K562 (cell line): ENCODE data around the gene SLC39A13. TPM values are rescaled to one million over a fixed set of nuclear protein-coding genes. Genes with fewer than 3 reads are reported as not detected.

Experiments
- ATAC-seq: fragments of 200-7000 bp; cut with Tn5 transposase; 3 replicates; pipeline ENCODE4 v1.9.1; 2020; ENCODE audit warnings: moderate library complexity
- BruUV-seq: library from RNA; stranded (reverse); fragments of 400-500 nt; replicated peaks from 2 replicates; lab custom pipeline; 2021; lab: Mats Ljungman, UMichigan
- CTCF ChIA-PET: fragments of 300-600 bp; formaldehyde crosslinking; extraction: SDS; loops from one replicate; lab custom pipeline; 2021; ENCODE audit warnings: low intra/inter-chr PET ratio; lab: Yijun Ruan, JAX
- POLR2A ChIA-PET: fragments of 300-600, 350-650 bp; sonication (Branson Sonifier 250); formaldehyde crosslinking; extraction: SDS; loops from one replicate; lab custom pipeline; 2021; ENCODE audit warnings: antibody characterized with exemption, inconsistent platforms; lab: Yijun Ruan, JAX
- DNase-seq, 4 experiments: peaks; one replicate each; pipeline versions ENCODE4 v3.0.0 to v3.0.0-alpha.2; 2011 to 2018; ENCODE audit warnings: low spot score in 3 of 4, mixed read lengths in 3 of 4; ENCODE audit errors: extremely low read depth in 1 of 4
- FAIRE-seq: peaks from 2 replicates; lab custom pipeline; 2011; peaks lifted over from hg19 to GRCh38; lab: Jason Lieb, UNC
- H2AFZ ChIP-seq: 2 replicates; pipeline ENCODE4 v1.6.0; 2011; ENCODE audit warnings: low read depth, low read length, control low read depth, inconsistent platforms
- H3K27ac ChIP-seq: fragments of 200-600 bp; 3 replicates; pipeline ENCODE4 v1.8.0; 2011; ENCODE audit warnings: low read depth, mild to moderate bottlenecking, control low read depth, inconsistent platforms, low read length, moderate library complexity, mixed read lengths; ENCODE audit errors: extremely low read depth
- H3K27me3 ChIP-seq, 2 experiments: fragments of 300-600 bp in 1 of 2; 2 replicates in 1 of 2; 3 replicates in 1 of 2; pipeline versions ENCODE4 v1.6.0 to v1.8.0; 2011; ENCODE audit warnings: inconsistent platforms in 2 of 2, low read length in 2 of 2, mild to moderate bottlenecking in 1 of 2, mixed read lengths in 1 of 2, moderate library complexity in 1 of 2; ENCODE audit not compliant: control insufficient read depth in 2 of 2, insufficient read depth in 2 of 2
- H3K36me3 ChIP-seq: fragments of 300-600 bp; 3 replicates; pipeline ENCODE4 v1.8.0; 2011; ENCODE audit warnings: mild to moderate bottlenecking, low read length, inconsistent platforms; ENCODE audit not compliant: control insufficient read depth, insufficient read depth
- H3K4me1 ChIP-seq, 2 experiments: fragments of 200-600 bp in 1 of 2; replicated peaks in 1 of 2; 2 replicates in 1 of 2; 3 replicates in 1 of 2; pipeline versions ENCODE4 v1.5.1 to v1.8.0; 2011; ENCODE audit warnings: inconsistent platforms in 2 of 2, low read length in 2 of 2, mild to moderate bottlenecking in 1 of 2, mixed read lengths in 1 of 2, moderate library complexity in 1 of 2; ENCODE audit not compliant: control insufficient read depth in 2 of 2, insufficient read depth in 2 of 2
- H3K4me2 ChIP-seq: 2 replicates; pipeline ENCODE4 v1.6.1; 2011; ENCODE audit warnings: low read length, control low read depth, inconsistent platforms, mixed read lengths; ENCODE audit not compliant: insufficient read depth
- H3K4me3 ChIP-seq: fragments of 200-600 bp; sonication (generic), shearing (Covaris generic); 2 replicates; pipeline ENCODE4 v1.5.1; 2016; ENCODE audit warnings: control low read depth, inconsistent platforms
- H3K79me2 ChIP-seq: fragments of 200-600 bp; 3 replicates; pipeline ENCODE4 v1.8.0; 2011; ENCODE audit warnings: low read length, inconsistent platforms; ENCODE audit not compliant: control insufficient read depth, insufficient read depth
- H3K9ac ChIP-seq, 2 experiments: 2 replicates each; pipeline versions ENCODE4 v1.6.0 to v1.6.1; 2011; ENCODE audit warnings: low read depth in 2 of 2, low read length in 2 of 2, control low read depth in 1 of 2, inconsistent platforms in 1 of 2, mild to moderate bottlenecking in 1 of 2, mixed read lengths in 1 of 2; ENCODE audit not compliant: insufficient read depth in 1 of 2
- H3K9me1 ChIP-seq: one replicate; pipeline ENCODE4 v1.6.0; 2011; ENCODE audit warnings: inconsistent platforms, mild to moderate bottlenecking, low read length, moderate library complexity; ENCODE audit not compliant: control insufficient read depth, insufficient read depth
- H3K9me3 ChIP-seq: replicated peaks from 2 replicates; pipeline ENCODE4 v1.5.1; 2011; ENCODE audit warnings: low read depth, low read length, inconsistent platforms; ENCODE audit not compliant: control insufficient read depth, insufficient read depth
- H4K20me1 ChIP-seq: replicated peaks from 2 replicates; pipeline ENCODE4 v1.6.1; 2011; ENCODE audit warnings: low read length, inconsistent platforms, mixed read lengths; ENCODE audit not compliant: control insufficient read depth, insufficient read depth
- BCL6 ChIP-seq: fragments of 250-450 bp; sonication (Bioruptor Pico); IDR thresholded peaks from 2 replicates; pipeline ENCODE4 v1.4.0; 2020
- CAMTA2 ChIP-seq: fragments of 250-450 bp; sonication (Bioruptor Pico); conservative IDR thresholded peaks from 2 replicates; pipeline ENCODE4 v1.5.1; 2022
- ELF2 ChIP-seq: fragments of 250-450 bp; sonication (Bioruptor Pico); IDR thresholded peaks from 2 replicates; pipeline ENCODE4 v1.5.0; 2021; ENCODE audit warnings: mild to moderate bottlenecking
- KDM1A ChIP-seq, 2 experiments: fragments of 450-650 bp; IDR thresholded peaks; 2 replicates each; pipeline ENCODE4 v1.6.1; 2016; ENCODE audit warnings: mild to moderate bottlenecking in 2 of 2
- NCOA2 ChIP-seq, 2 experiments: fragments of 450-650 bp; IDR thresholded peaks; 2 replicates each; pipeline ENCODE4 v1.6.1; 2018; ENCODE audit warnings: mild to moderate bottlenecking in 2 of 2, moderate library complexity in 1 of 2; ENCODE audit not compliant: partially characterized antibody in 2 of 2
- PML ChIP-seq: IDR thresholded peaks from 2 replicates; pipeline ENCODE4 v1.6.1; 2012; ENCODE audit warnings: low read length, inconsistent platforms
- POLR3G ChIP-seq: IDR thresholded peaks from 2 replicates; pipeline ENCODE4 v1.6.1; 2011; ENCODE audit not compliant: insufficient read length, insufficient replicate concordance; ENCODE audit errors: extremely low read depth
- PRMT5 ChIP-seq: sonication (generic); formaldehyde crosslinking; IDR thresholded peaks from 2 replicates; pipeline ENCODE4 v1.5.0; 2020; ENCODE audit warnings: missing genetic modification reagents
- SAP30 ChIP-seq: fragments of 200-600 bp; sonication (generic); IDR thresholded peaks from 2 replicates; pipeline ENCODE4 v1.6.1; 2012; ENCODE audit warnings: borderline replicate concordance, low read depth, mild to moderate bottlenecking, moderate library complexity, low read length, control low read depth, inconsistent platforms; ENCODE audit not compliant: insufficient read depth, poor library complexity, severe bottlenecking
- SMARCB1 ChIP-seq: IDR thresholded peaks from 2 replicates; pipeline ENCODE4 v1.6.1; 2011; ENCODE audit warnings: improper control_type of control experiment, low read depth; ENCODE audit not compliant: insufficient read length
- TFAP4 ChIP-seq: sonication (generic); formaldehyde crosslinking; IDR thresholded peaks from 2 replicates; pipeline ENCODE4 v1.8.0; 2022; ENCODE audit warnings: missing genetic modification reagents, mild to moderate bottlenecking, moderate library complexity, borderline replicate concordance
- TRIM24 ChIP-seq, 2 experiments: fragments of 450-650 bp; IDR thresholded peaks; 2 replicates each; pipeline ENCODE4 v1.6.1; 2016
- ZNF212 ChIP-seq: fragments of 450-650 bp; formaldehyde crosslinking; IDR thresholded peaks from 2 replicates; pipeline ENCODE4 v1.4.0; 2020; ENCODE audit warnings: mild to moderate bottlenecking
- ZNF395 ChIP-seq: fragments of 200-800 bp; sonication (Bioruptor generic); IDR thresholded peaks from 2 replicates; pipeline ENCODE4 v1.6.1; 2017; ENCODE audit warnings: missing genetic modification characterization, missing compliant biosample characterization
- ZNF518B ChIP-seq: fragments of 250-450 bp; sonication (Bioruptor Pico); IDR thresholded peaks from 2 replicates; pipeline ENCODE4 v1.5.0; 2021; ENCODE audit warnings: mild to moderate bottlenecking, moderate library complexity
- WGBS: fragments of 100-300 bp; shearing (Covaris generic); methylation state at CpG from one replicate; pipeline ENCODE4 v1.1.6; 2016; ENCODE audit warnings: low coverage, mixed read lengths; ENCODE audit not compliant: insufficient coverage; ENCODE audit errors: missing lambda C conversion rate; 5-methylcytosine and 5-hydroxymethylcytosine counted together
- in situ Hi-C: fragments of 300-500 bp; cut with MboI; formaldehyde crosslinking; loops from 4 replicates; pipeline ENCODE4 v1.15.0; 2018; ENCODE audit warnings: inconsistent platforms, mixed read lengths
- intact Hi-C: fragments of 100-400 bp; cut with micrococcal nuclease; formaldehyde crosslinking; loops from 2 replicates; pipeline ENCODE4 v1.14.2; 2022
- polyA plus RNA-seq, 8 experiments: library from polyadenylated mRNA; depleted of rRNA in 4 of 8; stranded (reverse) in 5 of 8; unstranded in 3 of 8; fragments of >200 nt; fragmentation: Nextera tagmentation in 2 of 8; fragmentation: Illumina TruSeq in 1 of 8; extraction: Ambion mirVana in 2 of 8; extraction: Trizol in 1 of 8; gene quantifications; 2 replicates each; pipeline versions ENCODE4 v1.2.1 to v1.2.3, GENCODE V29; 2011 to 2014; ENCODE audit warnings: inconsistent platforms in 1 of 8, missing spikeins in 1 of 8
- total RNA-seq, 7 experiments: library from RNA; depleted of rRNA in 6 of 7; stranded (reverse); fragments of >200 nt in 6 of 7; fragmentation: Illumina TruSeq in 2 of 7; extraction: Trizol in 2 of 7; gene quantifications; 2 replicates each; pipeline versions ENCODE4 v1.2.1 to v1.2.3, GENCODE V29; 2011 to 2021; ENCODE audit warnings: low replicate concordance in 1 of 7

SLC39A13 gene
- total and polyA plus RNA-seq, 9 of the 15 experiments (the other 6 are each of a cell fraction or from before 2014, with no cell fraction given): 0.17 to 15.9 (median 3.2) TPM

GRCh38 chr11:47376525-47377371 lies 31.6 kb upstream of the SLC39A13 start:
- 15% methylated on average over 13 of the region's 14 CpGs for WGBS
- peaks cover 26% of the 10 kb centered on the region for H3K79me2 ChIP-seq
- peaks cover 37 to 51% of the 10 kb centered on the region in 2 experiments for H3K4me1 ChIP-seq
- BruUV-seq: no TSS peak
- DNase-seq: peak; percentile 65 to 82 (median 79)
- peak overlapping the region; percentile 82 to 93 for H3K9ac ChIP-seq
- ATAC-seq: peak; percentile 51
- peaks cover 13% of the 10 kb centered on the region; the same call in 1 of the 3 replicates for H3K36me3 ChIP-seq
- intact Hi-C loops (loop anchor here (10.0 kb wide), 1 partner anchor 238 kb away; no protein-coding TSS in a partner anchor), in situ Hi-C loops (no loop called here)
- ChIA-PET POLR2A (interaction anchor here (0.6 to 1.3 kb wide), 11 partner anchors 8 to 1446 kb away, joined by 3 read pairs; no protein-coding TSS in a partner anchor), CTCF (interaction anchor here (0.7 kb wide), 1 partner anchor 78 kb away, joined by 3 read pairs; no protein-coding TSS in a partner anchor)
- peak overlapping the region; percentile 86 for H3K27ac ChIP-seq
- H3K9me1 ChIP-seq: no peaks in the 10 kb centered on the region
- H3K27me3 ChIP-seq: no peaks in the 10 kb centered on the region
- peak overlapping the region; percentile 76 for H3K4me2 ChIP-seq
- peak; percentile 74 for FAIRE-seq
- H3K4me3 ChIP-seq: peak overlapping the region; percentile 47
- H4K20me1 ChIP-seq: no peaks in the 10 kb centered on the region
- no peaks in the 10 kb centered on the region for H3K9me3 ChIP-seq
- H2AFZ ChIP-seq: peak overlapping the region; percentile 68
- TF ChIP-seq NCOA2 (IDR thresholded peaks at IDR 0.05; ENCODE audit: partially characterized antibody in 2 of 2) (no peak), PRMT5 (CRISPR knock-in tag) (no peak), TRIM24 (IDR thresholded peaks at IDR 0.05) (peak; percentile 47 to 59; a peak in 3 of 4 replicates), POLR3G (no peak), ZNF212 (no peak), ZNF518B (no peak), BCL6 (no peak), TFAP4 (CRISPR knock-in tag) (peak; percentile 35; the same call in 1 of the 2 replicates), PML (no peak; the same call in 1 of the 2 replicates), CAMTA2 (no peak), SMARCB1 (no peak), ELF2 (no peak), ZNF395 (peak; percentile 59; the same call in 1 of the 2 replicates), SAP30 (no peak), KDM1A (IDR thresholded peaks at IDR 0.05) (no peak; a peak in 1 of 4 replicates)
